SK-N-SH (cell line): ENCODE data around the gene PTPN13. TPM values are rescaled to one million over a fixed set of nuclear protein-coding genes. Genes with fewer than 3 reads are reported as not detected.

Experiments used
- CTCF ChIA-PET: fragments of 300-600, 350-600 bp; formaldehyde crosslinking; extraction: SDS; loops from one replicate; lab custom pipeline; 2021; lab: Yijun Ruan, JAX
- POLR2A ChIA-PET: fragments of 350-600 bp; sonication (Branson Sonifier 250); formaldehyde crosslinking; extraction: SDS; loops from one replicate; lab custom pipeline; 2020; ENCODE audit warnings: antibody characterized with exemption, inconsistent platforms; lab: Yijun Ruan, JAX
- DNase-seq: peaks from one replicate; pipeline ENCODE4 v3.0.0; 2012
- H2AFZ ChIP-seq: fragments of 200-600 bp; sonication (generic); 2 replicates; pipeline ENCODE4 v1.8.1; 2016; ENCODE audit warnings: antibody characterized with exemption, mild to moderate bottlenecking, low read depth
- H3F3A ChIP-seq: fragments of 200-600 bp; sonication (generic); replicated peaks from 2 replicates; pipeline ENCODE3; 2016; ENCODE audit warnings: antibody characterized with exemption, mild to moderate bottlenecking; ENCODE audit not compliant: insufficient read depth
- H3K27ac ChIP-seq, 2 experiments: fragments of 200-500 bp in 1 of 2; fragments of 200-600 bp in 1 of 2; sonication (Bioruptor generic) in 1 of 2; sonication (generic), shearing (Covaris generic) in 1 of 2; 2 replicates each; pipeline versions ENCODE4 v1.5.1 to v1.6.1; 2014 to 2016; ENCODE audit warnings: low read depth in 2 of 2, inconsistent platforms in 1 of 2, low read length in 1 of 2, mild to moderate bottlenecking in 1 of 2, mixed read lengths in 1 of 2
- H3K27me3 ChIP-seq: fragments of 200-600 bp; sonication (generic), shearing (Covaris generic); 2 replicates; pipeline ENCODE4 v1.6.1; 2016; ENCODE audit warnings: mixed run types; ENCODE audit not compliant: insufficient read depth
- H3K36me3 ChIP-seq, 2 experiments: fragments of 200-500 bp in 1 of 2; fragments of 200-600 bp in 1 of 2; sonication (Bioruptor generic) in 1 of 2; sonication (generic) in 1 of 2; replicated peaks in 1 of 2; 2 replicates each; pipeline versions ENCODE3 to v1.5.1; 2014 to 2016; ENCODE audit warnings: low read length in 1 of 2, mild to moderate bottlenecking in 1 of 2; ENCODE audit not compliant: insufficient read depth in 2 of 2, control insufficient read depth in 1 of 2
- H3K4me1 ChIP-seq, 2 experiments: fragments of 200-500 bp in 1 of 2; fragments of 200-600 bp in 1 of 2; sonication (Bioruptor generic) in 1 of 2; sonication (generic), shearing (Covaris generic) in 1 of 2; 2 replicates each; pipeline versions ENCODE4 v1.5.1 to v1.6.1; 2014 to 2016; ENCODE audit warnings: low read depth in 1 of 2, low read length in 1 of 2, mixed run types in 1 of 2; ENCODE audit not compliant: insufficient read depth in 2 of 2, control insufficient read depth in 1 of 2
- H3K4me2 ChIP-seq: fragments of 200-600 bp; sonication (generic), shearing (Covaris generic); 2 replicates; pipeline ENCODE4 v1.6.1; 2017; ENCODE audit warnings: mixed run types
- H3K4me3 ChIP-seq, 2 experiments: fragments of 200-500 bp in 1 of 2; fragments of 200-600 bp in 1 of 2; sonication (Bioruptor generic) in 1 of 2; sonication (generic), shearing (Covaris generic) in 1 of 2; 2 replicates each; pipeline versions ENCODE4 v1.5.1 to v1.8.1; 2014 to 2016; ENCODE audit warnings: low read depth in 2 of 2, inconsistent platforms in 1 of 2, low read length in 1 of 2, mild to moderate bottlenecking in 1 of 2, mixed read lengths in 1 of 2, moderate library complexity in 1 of 2
- H3K79me2 ChIP-seq: fragments of 200-600 bp; sonication (generic); 2 replicates; pipeline ENCODE4 v1.8.1; 2017; ENCODE audit warnings: mild to moderate bottlenecking; ENCODE audit not compliant: insufficient read depth
- H3K9ac ChIP-seq: fragments of 200-600 bp; sonication (generic); 2 replicates; pipeline ENCODE4 v1.6.1; 2017; ENCODE audit warnings: mixed run types
- H3K9me2 ChIP-seq: fragments of 200-600 bp; sonication (generic); 2 replicates; pipeline ENCODE4 v1.6.1; 2017; ENCODE audit warnings: mixed run types
- H3K9me3 ChIP-seq: fragments of 200-600 bp; sonication (generic); 2 replicates; pipeline ENCODE4 v1.6.1; 2017; ENCODE audit warnings: mixed run types, mild to moderate bottlenecking, moderate library complexity
- H4K20me1 ChIP-seq: fragments of 200-600 bp; sonication (generic); 2 replicates; pipeline ENCODE4 v1.6.1; 2017; ENCODE audit warnings: mild to moderate bottlenecking, mixed run types; ENCODE audit not compliant: insufficient read depth
- FOSL2 ChIP-seq: IDR thresholded peaks from 2 replicates; pipeline ENCODE4 v1.4.0; 2012; ENCODE audit warnings: low read depth, mild to moderate bottlenecking, moderate library complexity, borderline replicate concordance
- FOXJ3 ChIP-seq: sonication (generic); formaldehyde crosslinking; IDR thresholded peaks from 2 replicates; pipeline ENCODE4 v1.5.1; 2020; ENCODE audit warnings: mild to moderate bottlenecking, missing genetic modification reagents
- GABPA ChIP-seq: IDR thresholded peaks from 2 replicates; pipeline ENCODE4 v1.4.0; 2012; ENCODE audit warnings: low read depth, mild to moderate bottlenecking
- GATA2 ChIP-seq: sonication (generic); formaldehyde crosslinking; IDR thresholded peaks from 2 replicates; pipeline ENCODE4 v1.5.0; 2020; ENCODE audit warnings: mild to moderate bottlenecking, missing genetic modification reagents
- MEF2A ChIP-seq: IDR thresholded peaks from 2 replicates; pipeline ENCODE4 v1.4.0; 2012; ENCODE audit warnings: low read depth, borderline replicate concordance
- MXI1 ChIP-seq: IDR thresholded peaks from 2 replicates; pipeline ENCODE4 v1.6.1; 2012; ENCODE audit warnings: mild to moderate bottlenecking, low read depth, low read length, improper control_type of control experiment
- NRF1 ChIP-seq: IDR thresholded peaks from 2 replicates; pipeline ENCODE4 v1.6.1; 2012; ENCODE audit warnings: low read depth, mild to moderate bottlenecking, low read length
- POLR2AphosphoS5 ChIP-seq: IDR thresholded peaks from 2 replicates; pipeline ENCODE4 v1.6.1; 2012; ENCODE audit warnings: low read depth, low read length
- RAD21 ChIP-seq: IDR thresholded peaks from 2 replicates; pipeline ENCODE4 v1.6.1; 2012; ENCODE audit warnings: mild to moderate bottlenecking, low read length
- REST ChIP-seq: IDR thresholded peaks from 2 replicates; pipeline ENCODE4 v1.6.1; 2012; ENCODE audit warnings: mild to moderate bottlenecking, low read depth, low read length, moderate library complexity
- RXRA ChIP-seq: IDR thresholded peaks from 2 replicates; pipeline ENCODE4 v1.4.0; 2012; ENCODE audit warnings: low read depth, mild to moderate bottlenecking, borderline replicate concordance
- SMC3 ChIP-seq: IDR thresholded peaks from 2 replicates; pipeline ENCODE4 v1.6.1; 2012; ENCODE audit warnings: low read depth, low read length, improper control_type of control experiment
- TEAD4 ChIP-seq: IDR thresholded peaks from 2 replicates; pipeline ENCODE4 v1.4.0; 2012; ENCODE audit warnings: mild to moderate bottlenecking, borderline replicate concordance; ENCODE audit not compliant: insufficient read depth
- USF2 ChIP-seq: fragments of 150-350 bp; IDR thresholded peaks from 2 replicates; pipeline ENCODE4 v1.6.1; 2017; ENCODE audit warnings: antibody characterized with exemption, low read length, low read depth, borderline replicate concordance
- WGBS: methylation state at CpG from one replicate; pipeline ENCODE4 v1.1.6; 2017; ENCODE audit warnings: low lambda C conversion rate; 5-methylcytosine and 5-hydroxymethylcytosine counted together
- polyA plus RNA-seq, 3 experiments: library from polyadenylated mRNA; depleted of rRNA; stranded (reverse); fragments of >200 nt; gene quantifications; 2 replicates each; pipeline ENCODE4 v1.2.3, GENCODE V29; 2012
- TF ChIP-seq, protein P1 (sequence below): IDR thresholded peaks from 2 replicates; pipeline ENCODE4 v1.4.0; 2012; ENCODE audit warnings: low read depth, borderline replicate concordance
- TF ChIP-seq, protein P2 (sequence below): fragments of 200-600 bp; sonication (generic); IDR thresholded peaks from 2 replicates; pipeline ENCODE4 v1.6.1; 2017; ENCODE audit warnings: antibody characterized with exemption, mild to moderate bottlenecking, moderate library complexity

PTPN13 gene
- polyA plus RNA-seq, 1 of the 3 experiments (the other 2 are of a cell fraction): 5.5 TPM

- TF ChIP-seq REST (no peak; the same call in 1 of the 2 replicates), RXRA (no peak), MXI1 (peak; percentile 96), MEF2A (no peak), USF2 (no peak), RAD21 (peak; percentile 35), GABPA (no peak)
- TF ChIP-seq, all 33 proteins: peak for 11
These were observed at the start of gene PTPN13 (continued) for GRCh38 chr4:86593688-86594558.

GRCh38 chr4:86547140-86547539, 47.0 kb upstream of the PTPN13 start:
- DNase-seq: no peak
- Histone ChIP-seq H3K27ac (no peak overlapping the region), H3K9ac (no peak overlapping the region), H3K79me2 (no peaks in the 10 kb centered on the region), H3K36me3 (no peaks in the 10 kb centered on the region), H3F3A (no peaks in the 10 kb centered on the region), H3K27me3 (no peaks in the 10 kb centered on the region), H4K20me1 (no peaks in the 10 kb centered on the region), H3K4me2 (no peak overlapping the region), H3K4me1 (peaks cover 0 to 4% of the 10 kb centered on the region in 2 experiments; a peak in 1 of 4 replicates), H3K9me3 (no peaks in the 10 kb centered on the region), H3K4me3 (no peak overlapping the region), H2AFZ (no peak overlapping the region), H3K9me2 (no peaks in the 10 kb centered on the region)
- ChIA-PET CTCF (no interaction called here), POLR2A (no interaction called here)
- 85% methylated on average over 7 of the region's 22 CpGs for WGBS
- TF ChIP-seq, protein P1, sequence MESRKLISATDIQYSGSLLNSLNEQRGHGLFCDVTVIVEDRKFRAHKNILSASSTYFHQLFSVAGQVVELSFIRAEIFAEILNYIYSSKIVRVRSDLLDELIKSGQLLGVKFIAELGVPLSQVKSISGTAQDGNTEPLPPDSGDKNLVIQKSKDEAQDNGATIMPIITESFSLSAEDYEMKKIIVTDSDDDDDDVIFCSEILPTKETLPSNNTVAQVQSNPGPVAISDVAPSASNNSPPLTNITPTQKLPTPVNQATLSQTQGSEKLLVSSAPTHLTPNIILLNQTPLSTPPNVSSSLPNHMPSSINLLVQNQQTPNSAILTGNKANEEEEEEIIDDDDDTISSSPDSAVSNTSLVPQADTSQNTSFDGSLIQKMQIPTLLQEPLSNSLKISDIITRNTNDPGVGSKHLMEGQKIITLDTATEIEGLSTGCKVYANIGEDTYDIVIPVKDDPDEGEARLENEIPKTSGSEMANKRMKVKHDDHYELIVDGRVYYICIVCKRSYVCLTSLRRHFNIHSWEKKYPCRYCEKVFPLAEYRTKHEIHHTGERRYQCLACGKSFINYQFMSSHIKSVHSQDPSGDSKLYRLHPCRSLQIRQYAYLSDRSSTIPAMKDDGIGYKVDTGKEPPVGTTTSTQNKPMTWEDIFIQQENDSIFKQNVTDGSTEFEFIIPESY: no peak
- no peak for TF ChIP-seq GATA2 (CRISPR knock-in tag)
- TF ChIP-seq POLR2AphosphoS5: no peak
- TF ChIP-seq FOXJ3 (CRISPR knock-in tag): no peak
- no peak for TF ChIP-seq FOSL2
- TF ChIP-seq NRF1: no peak
- TF ChIP-seq TEAD4: no peak
- no peak for TF ChIP-seq REST
- TF ChIP-seq MXI1: no peak
- no peak for TF ChIP-seq SMC3
- TF ChIP-seq, protein P2, sequence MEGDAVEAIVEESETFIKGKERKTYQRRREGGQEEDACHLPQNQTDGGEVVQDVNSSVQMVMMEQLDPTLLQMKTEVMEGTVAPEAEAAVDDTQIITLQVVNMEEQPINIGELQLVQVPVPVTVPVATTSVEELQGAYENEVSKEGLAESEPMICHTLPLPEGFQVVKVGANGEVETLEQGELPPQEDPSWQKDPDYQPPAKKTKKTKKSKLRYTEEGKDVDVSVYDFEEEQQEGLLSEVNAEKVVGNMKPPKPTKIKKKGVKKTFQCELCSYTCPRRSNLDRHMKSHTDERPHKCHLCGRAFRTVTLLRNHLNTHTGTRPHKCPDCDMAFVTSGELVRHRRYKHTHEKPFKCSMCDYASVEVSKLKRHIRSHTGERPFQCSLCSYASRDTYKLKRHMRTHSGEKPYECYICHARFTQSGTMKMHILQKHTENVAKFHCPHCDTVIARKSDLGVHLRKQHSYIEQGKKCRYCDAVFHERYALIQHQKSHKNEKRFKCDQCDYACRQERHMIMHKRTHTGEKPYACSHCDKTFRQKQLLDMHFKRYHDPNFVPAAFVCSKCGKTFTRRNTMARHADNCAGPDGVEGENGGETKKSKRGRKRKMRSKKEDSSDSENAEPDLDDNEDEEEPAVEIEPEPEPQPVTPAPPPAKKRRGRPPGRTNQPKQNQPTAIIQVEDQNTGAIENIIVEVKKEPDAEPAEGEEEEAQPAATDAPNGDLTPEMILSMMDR: no peak
- no peak for TF ChIP-seq GABPA
